NCI-H226 (cell line): ENCODE results near the gene PACS1.
"Not testable (repeated sequence)": the region's sequence is repeated elsewhere in the genome, so short reads cannot be mapped to it uniquely, and the experiment has no call there.

Experiments
- DNase-seq: peaks from one replicate; pipeline ENCODE4 v3.0.0-alpha.2; 2015

Gene PACS1

GRCh38 chr11:66069715-66070603, at the start of gene PACS1:
PACS1 (plus strand) TSS chr11:66070272; CDS start chr11:66070487, 215 bp downstream.
- peak; percentile 82 for DNase-seq

GRCh38 chr11:66020618-66021357, 49.3 kb upstream of the PACS1 start:
- peak; percentile 57 for DNase-seq

GRCh38 chr11:66022401-66023185, 47.5 kb upstream of the PACS1 start:
- DNase-seq = peak; percentile 58

- not testable (repeated sequence) for DNase-seq
These were observed 47.0 kb upstream of the PACS1 start for GRCh38 chr11:66023186-66023440.

- DNase-seq = no peak
These were observed 44.0 kb upstream of the PACS1 start, which contains the start of gene CATSPER1 for GRCh38 chr11:66026017-66026529. CATSPER1 (minus strand) TSS chr11:66026479; CDS start chr11:66026379, 100 bp downstream.

- DNase-seq = no peak
These were observed 36.9 kb upstream of the PACS1 start for GRCh38 chr11:66032957-66033735.

GRCh38 chr11:66035653-66036333, 34.3 kb upstream of the PACS1 start:
- DNase-seq = no peak

GRCh38 chr11:66036334-66036710, 33.8 kb upstream of the PACS1 start:
- no peak for DNase-seq

- no peak for DNase-seq
These were observed 32.7 kb upstream of the PACS1 start for GRCh38 chr11:66037327-66037726.

GRCh38 chr11:66039765-66040164, 30.3 kb upstream of the PACS1 start:
- no peak for DNase-seq

- no peak for DNase-seq
These were observed 27.7 kb upstream of the PACS1 start for GRCh38 chr11:66042227-66042995.

GRCh38 chr11:66042996-66043906, 26.8 kb upstream of the PACS1 start:
- DNase-seq = no peak

GRCh38 chr11:66044757-66045156, 25.3 kb upstream of the PACS1 start:
- no peak for DNase-seq

GRCh38 chr11:66045177-66045639, 24.9 kb upstream of the PACS1 start:
- DNase-seq = peak; percentile 26

- no peak for DNase-seq
These were observed 23.2 kb upstream of the PACS1 start for GRCh38 chr11:66046901-66047300.

- peak; percentile 22 for DNase-seq
These were observed 22.3 kb upstream of the PACS1 start for GRCh38 chr11:66047541-66048365.

GRCh38 chr11:66048547-66049323, 21.3 kb upstream of the PACS1 start, which contains the start of gene GAL3ST3:
GAL3ST3 (minus strand) TSS chr11:66049161; CDS start chr11:66045415, 3,746 bp downstream.
- DNase-seq = no peak
